OCI-LY1 (cell line): ENCODE measurements around the gene TMEM233.

ENCODE experiments used
- H2AFZ ChIP-seq: fragments of 200-600 bp; sonication (generic), shearing (Covaris generic); 2 replicates; pipeline ENCODE4 v1.6.0; 2014; ENCODE audit warnings: antibody characterized with exemption, mild to moderate bottlenecking, low read length
- H3F3A ChIP-seq: fragments of 200-600 bp; sonication (generic), shearing (Covaris generic); 2 replicates; pipeline ENCODE4 v1.6.0; 2014; ENCODE audit warnings: mild to moderate bottlenecking, antibody characterized with exemption, low read length, moderate library complexity; ENCODE audit not compliant: insufficient read depth
- H3K27ac ChIP-seq: fragments of 200-600 bp; sonication (generic); 2 replicates; pipeline ENCODE4 v1.5.1; 2014; ENCODE audit warnings: low read length, mixed run types, mild to moderate bottlenecking, low read depth; ENCODE audit not compliant: poor library complexity, severe bottlenecking
- H3K27me3 ChIP-seq: fragments of 200-600 bp; sonication (generic); 2 replicates; pipeline ENCODE4 v1.6.0; 2014; ENCODE audit warnings: antibody characterized with exemption, mild to moderate bottlenecking, low read length, moderate library complexity; ENCODE audit not compliant: insufficient read depth
- H3K36me3 ChIP-seq: fragments of 200-600 bp; sonication (generic); 2 replicates; pipeline ENCODE4 v1.6.1; 2014; ENCODE audit warnings: mild to moderate bottlenecking, antibody characterized with exemption, low read length, moderate library complexity, mixed read lengths; ENCODE audit not compliant: insufficient read depth
- H3K4me1 ChIP-seq: fragments of 200-600 bp; sonication (generic); 2 replicates; pipeline ENCODE4 v1.5.1; 2014; ENCODE audit warnings: mild to moderate bottlenecking, low read length, moderate library complexity; ENCODE audit not compliant: insufficient read depth, severe bottlenecking
- H3K4me2 ChIP-seq: fragments of 200-600 bp; sonication (generic), shearing (Covaris generic); 2 replicates; pipeline ENCODE4 v1.6.1; 2014; ENCODE audit warnings: low read length
- H3K4me3 ChIP-seq: fragments of 200-600 bp; sonication (generic); 2 replicates; pipeline ENCODE4 v1.5.1; 2014; ENCODE audit warnings: low read length, low read depth, mild to moderate bottlenecking, mixed read lengths; ENCODE audit not compliant: poor library complexity, severe bottlenecking
- H3K79me2 ChIP-seq: fragments of 200-600 bp; shearing (Covaris generic); 2 replicates; pipeline ENCODE4 v1.6.1; 2016; ENCODE audit warnings: mixed run types, low read length, mixed read lengths; ENCODE audit not compliant: insufficient read depth
- H3K9ac ChIP-seq: fragments of 200-600 bp; sonication (generic), shearing (Covaris generic); 2 replicates; pipeline ENCODE4 v1.6.1; 2014; ENCODE audit warnings: mild to moderate bottlenecking, low read length, mixed read lengths
- H3K9me2 ChIP-seq: fragments of 200-600 bp; sonication (generic), shearing (Covaris generic); 2 replicates; pipeline ENCODE4 v1.6.1; 2014; ENCODE audit warnings: low read depth, mild to moderate bottlenecking, low read length, mixed read lengths
- H3K9me3 ChIP-seq: fragments of 200-600 bp; shearing (Covaris generic); 2 replicates; pipeline ENCODE4 v1.6.1; 2014; ENCODE audit warnings: low read length, mixed read lengths
- H4K20me1 ChIP-seq: fragments of 200-600 bp; sonication (generic), shearing (Covaris generic); 2 replicates; pipeline ENCODE4 v1.6.0; 2016; ENCODE audit warnings: mild to moderate bottlenecking, low read length; ENCODE audit not compliant: insufficient read depth
- EZH2 ChIP-seq: fragments of 200-600 bp; sonication (generic), shearing (Covaris generic); IDR thresholded peaks from 2 replicates; pipeline ENCODE4 v1.8.0; 2017; ENCODE audit warnings: borderline replicate concordance, mixed run types, mild to moderate bottlenecking, antibody characterized with exemption, low read length, moderate library complexity, mixed read lengths
- TF ChIP-seq, protein P1 (sequence below): fragments of 200-600 bp; sonication (generic), shearing (Covaris generic); IDR thresholded peaks from 2 replicates; pipeline ENCODE4 v1.5.1; 2017; ENCODE audit warnings: mild to moderate bottlenecking, antibody characterized with exemption, low read length, moderate library complexity, mixed read lengths

Gene TMEM233

GRCh38 chr12:119627686-119628085 lies 34.1 kb downstream of the TMEM233 start:
- H3K27ac ChIP-seq, result no peak overlapping the region
- TF ChIP-seq, protein P1, sequence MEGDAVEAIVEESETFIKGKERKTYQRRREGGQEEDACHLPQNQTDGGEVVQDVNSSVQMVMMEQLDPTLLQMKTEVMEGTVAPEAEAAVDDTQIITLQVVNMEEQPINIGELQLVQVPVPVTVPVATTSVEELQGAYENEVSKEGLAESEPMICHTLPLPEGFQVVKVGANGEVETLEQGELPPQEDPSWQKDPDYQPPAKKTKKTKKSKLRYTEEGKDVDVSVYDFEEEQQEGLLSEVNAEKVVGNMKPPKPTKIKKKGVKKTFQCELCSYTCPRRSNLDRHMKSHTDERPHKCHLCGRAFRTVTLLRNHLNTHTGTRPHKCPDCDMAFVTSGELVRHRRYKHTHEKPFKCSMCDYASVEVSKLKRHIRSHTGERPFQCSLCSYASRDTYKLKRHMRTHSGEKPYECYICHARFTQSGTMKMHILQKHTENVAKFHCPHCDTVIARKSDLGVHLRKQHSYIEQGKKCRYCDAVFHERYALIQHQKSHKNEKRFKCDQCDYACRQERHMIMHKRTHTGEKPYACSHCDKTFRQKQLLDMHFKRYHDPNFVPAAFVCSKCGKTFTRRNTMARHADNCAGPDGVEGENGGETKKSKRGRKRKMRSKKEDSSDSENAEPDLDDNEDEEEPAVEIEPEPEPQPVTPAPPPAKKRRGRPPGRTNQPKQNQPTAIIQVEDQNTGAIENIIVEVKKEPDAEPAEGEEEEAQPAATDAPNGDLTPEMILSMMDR, result no peak
- TF ChIP-seq EZH2, result no peak
- no peak overlapping the region for H3K9ac ChIP-seq
- no peaks in the 10 kb centered on the region for H3K9me2 ChIP-seq
- no peaks in the 10 kb centered on the region for H3K4me1 ChIP-seq
- H3K36me3 ChIP-seq, result no peaks in the 10 kb centered on the region
- no peak overlapping the region for H3K4me2 ChIP-seq
- H2AFZ ChIP-seq, result no peak overlapping the region
- no peaks in the 10 kb centered on the region for H4K20me1 ChIP-seq
- H3K79me2 ChIP-seq, result no peaks in the 10 kb centered on the region
- no peaks in the 10 kb centered on the region for H3F3A ChIP-seq
- no peaks in the 10 kb centered on the region for H3K27me3 ChIP-seq
- H3K9me3 ChIP-seq, result no peaks in the 10 kb centered on the region
- H3K4me3 ChIP-seq, result no peak overlapping the region

DNA sequence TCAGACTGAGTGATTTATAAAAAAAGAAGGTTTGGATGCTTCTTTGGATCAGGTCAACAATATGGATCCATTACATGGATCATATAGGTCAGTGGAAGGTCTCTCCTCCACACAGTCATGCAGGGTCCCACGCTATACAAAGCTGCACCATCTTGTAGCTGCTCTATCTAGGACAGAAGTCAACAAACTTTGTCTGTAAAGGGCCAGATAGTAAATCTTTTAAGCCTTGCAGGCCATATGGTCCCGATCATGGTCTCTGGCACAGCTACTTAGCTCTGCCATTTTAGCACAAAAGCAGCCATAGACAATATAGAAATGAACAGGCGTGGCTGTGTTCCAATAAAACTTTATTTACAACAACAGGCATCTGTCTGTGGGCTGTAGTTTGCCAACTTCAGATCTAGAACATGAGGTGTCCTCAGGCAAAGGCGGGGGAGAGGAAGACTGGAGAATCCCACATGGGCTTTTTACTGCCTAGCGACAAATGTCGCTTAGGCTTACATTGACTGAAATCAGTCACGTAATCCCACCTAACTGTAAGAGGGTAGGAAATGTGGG lies 36.7 kb downstream of the TMEM233 start:
- no peaks in the 10 kb centered on the region for H3F3A ChIP-seq
- no peak for TF ChIP-seq EZH2
- TF ChIP-seq, protein P1, result no peak
- H3K9me2 ChIP-seq, result no peaks in the 10 kb centered on the region
- H3K4me2 ChIP-seq, result no peak overlapping the region
- H3K27ac ChIP-seq, result no peak overlapping the region
- H4K20me1 ChIP-seq, result no peaks in the 10 kb centered on the region
- no peak overlapping the region for H3K9ac ChIP-seq
- no peaks in the 10 kb centered on the region for H3K9me3 ChIP-seq
- no peaks in the 10 kb centered on the region for H3K4me1 ChIP-seq
- H3K36me3 ChIP-seq, result no peaks in the 10 kb centered on the region
- no peak overlapping the region for H2AFZ ChIP-seq
- H3K4me3 ChIP-seq, result no peak overlapping the region
- no peaks in the 10 kb centered on the region for H3K27me3 ChIP-seq
- H3K79me2 ChIP-seq, result no peaks in the 10 kb centered on the region

DNA sequence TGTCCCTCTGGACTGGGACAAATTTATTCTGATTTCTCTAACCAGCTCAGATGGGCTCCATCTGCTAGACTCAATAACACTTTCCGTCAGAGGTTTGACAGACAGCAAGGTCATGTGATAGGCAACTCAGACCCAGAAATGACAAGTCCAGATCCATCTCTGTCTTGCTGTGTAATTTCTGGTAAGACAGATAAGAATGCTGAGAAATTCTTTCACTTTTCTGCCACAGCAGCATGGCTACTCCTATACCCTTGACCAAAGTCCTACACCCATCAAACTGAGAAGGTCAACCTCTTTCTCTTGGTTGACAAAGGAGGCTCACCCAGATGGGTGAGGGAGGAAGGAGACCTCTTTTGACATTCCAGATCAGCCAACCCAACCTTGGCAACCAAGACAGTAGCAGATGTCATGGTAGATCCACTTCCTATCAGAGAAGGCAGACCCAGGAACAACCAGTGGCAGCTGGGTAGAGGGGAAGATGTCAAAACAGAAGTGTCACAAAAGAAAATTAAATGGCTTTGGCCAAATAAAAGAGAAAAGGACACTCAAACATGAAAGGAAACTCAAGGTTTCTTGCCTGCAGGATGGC lies 37.5 kb downstream of the TMEM233 start:
- Histone ChIP-seq H3K36me3 (no peaks in the 10 kb centered on the region), H3K27me3 (no peaks in the 10 kb centered on the region), H3K79me2 (no peaks in the 10 kb centered on the region), H3K27ac (no peak overlapping the region), H3K9me2 (no peaks in the 10 kb centered on the region), H3K4me1 (no peaks in the 10 kb centered on the region), H3K4me3 (no peak overlapping the region), H3K9ac (no peak overlapping the region), H2AFZ (no peak overlapping the region), H3K9me3 (no peaks in the 10 kb centered on the region), H3K4me2 (no peak overlapping the region), H3F3A (no peaks in the 10 kb centered on the region), H4K20me1 (no peaks in the 10 kb centered on the region)
- TF ChIP-seq, protein P1, result no peak
- TF ChIP-seq EZH2, result no peak
